ENCODE results near the gene PIGM.

DNA sequence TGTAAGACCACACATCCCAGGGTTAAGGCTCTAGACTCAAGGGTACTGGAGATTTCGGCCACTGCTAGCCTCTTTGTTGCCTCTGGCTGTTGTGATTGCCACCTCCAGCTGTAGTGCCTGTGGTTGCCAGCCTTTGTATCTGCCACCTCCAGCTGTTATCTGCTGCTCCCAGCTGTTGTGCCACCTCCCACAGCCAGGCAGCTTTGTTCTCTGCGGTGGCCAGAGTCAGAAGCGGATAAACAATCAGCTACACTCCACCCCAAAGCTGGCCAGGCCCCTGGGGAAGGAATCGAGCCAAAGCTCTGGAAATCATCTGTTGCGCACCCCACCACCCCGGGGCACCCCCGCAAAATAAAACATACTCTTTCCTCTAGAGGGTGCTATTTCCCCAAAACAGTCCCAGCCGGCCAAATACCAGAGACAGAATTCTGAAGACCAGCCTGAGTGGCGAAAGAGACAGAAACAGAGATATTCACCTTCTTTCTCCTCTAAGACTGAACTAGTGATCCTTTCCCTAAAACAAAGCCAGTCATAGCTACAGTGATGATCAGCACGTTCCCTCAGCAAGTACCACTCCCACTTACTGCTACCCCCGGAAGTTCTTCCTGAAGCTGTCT lies 14.8 kb upstream of the PIGM start:
- TF ChIP-seq, protein P1, sequence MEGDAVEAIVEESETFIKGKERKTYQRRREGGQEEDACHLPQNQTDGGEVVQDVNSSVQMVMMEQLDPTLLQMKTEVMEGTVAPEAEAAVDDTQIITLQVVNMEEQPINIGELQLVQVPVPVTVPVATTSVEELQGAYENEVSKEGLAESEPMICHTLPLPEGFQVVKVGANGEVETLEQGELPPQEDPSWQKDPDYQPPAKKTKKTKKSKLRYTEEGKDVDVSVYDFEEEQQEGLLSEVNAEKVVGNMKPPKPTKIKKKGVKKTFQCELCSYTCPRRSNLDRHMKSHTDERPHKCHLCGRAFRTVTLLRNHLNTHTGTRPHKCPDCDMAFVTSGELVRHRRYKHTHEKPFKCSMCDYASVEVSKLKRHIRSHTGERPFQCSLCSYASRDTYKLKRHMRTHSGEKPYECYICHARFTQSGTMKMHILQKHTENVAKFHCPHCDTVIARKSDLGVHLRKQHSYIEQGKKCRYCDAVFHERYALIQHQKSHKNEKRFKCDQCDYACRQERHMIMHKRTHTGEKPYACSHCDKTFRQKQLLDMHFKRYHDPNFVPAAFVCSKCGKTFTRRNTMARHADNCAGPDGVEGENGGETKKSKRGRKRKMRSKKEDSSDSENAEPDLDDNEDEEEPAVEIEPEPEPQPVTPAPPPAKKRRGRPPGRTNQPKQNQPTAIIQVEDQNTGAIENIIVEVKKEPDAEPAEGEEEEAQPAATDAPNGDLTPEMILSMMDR (IDR thresholded peaks at IDR 0.05; ENCODE audit: poor library complexity) = peak; percentile 74
- TF ChIP-seq EZH2phosphoT487 (IDR thresholded peaks at IDR 0.05; ENCODE audit: low read depth, severe bottlenecking, unreplicated experiment) = no peak
- no peak for TF ChIP-seq EZH2 (IDR thresholded peaks at IDR 0.05; ENCODE audit: borderline replicate concordance)

Measured in hepatocyte (in vitro differentiated cells).